Liver (tissue), 9 donors: ENCODE results near the gene PSMB2. TPM values are rescaled to one million over a fixed set of nuclear protein-coding genes. Genes with fewer than 3 reads are reported as not detected.
"Not testable (repeated sequence)": the region's sequence is repeated elsewhere in the genome, so short reads cannot be mapped to it uniquely, and the experiment has no call there.

Experiments
- DNase-seq: peaks from one replicate; pipeline ENCODE4 v3.0.0-alpha.2; 2017; ENCODE audit warnings: low spot score
- H3K27ac ChIP-seq, 2 donors: one replicate each; pipeline ENCODE4 v1.7.0; 2013; ENCODE audit warnings: inconsistent platforms in 2 of 2, low read length in 2 of 2, control low read depth in 1 of 2, low read depth in 1 of 2, mild to moderate bottlenecking in 1 of 2
- H3K27me3 ChIP-seq, 4 donors: one replicate each; pipeline versions ENCODE4 v1.6.1 to v1.7.0; 2013; ENCODE audit warnings: low read length in 3 of 4, inconsistent platforms in 1 of 4, mild to moderate bottlenecking in 1 of 4, moderate library complexity in 1 of 4; ENCODE audit not compliant: control insufficient read depth in 4 of 4, insufficient read depth in 4 of 4
- H3K36me3 ChIP-seq, 4 donors: one replicate each; pipeline versions ENCODE4 v1.6.1 to v1.7.0; 2013; ENCODE audit warnings: low read length in 3 of 4, mild to moderate bottlenecking in 3 of 4, low read depth in 1 of 4, moderate library complexity in 1 of 4; ENCODE audit not compliant: control insufficient read depth in 4 of 4, insufficient read depth in 3 of 4
- H3K4me1 ChIP-seq, 4 donors: one replicate each; pipeline versions ENCODE4 v1.6.1 to v1.7.0; 2013; ENCODE audit warnings: low read length in 3 of 4, mild to moderate bottlenecking in 3 of 4, moderate library complexity in 1 of 4; ENCODE audit not compliant: control insufficient read depth in 4 of 4, insufficient read depth in 4 of 4
- H3K4me3 ChIP-seq, 3 donors: one replicate each; pipeline versions ENCODE4 v1.6.1 to v1.7.0; 2013; ENCODE audit warnings: low read length in 3 of 3, control low read depth in 1 of 3, low read depth in 1 of 3, mild to moderate bottlenecking in 1 of 3
- H3K9ac ChIP-seq, 2 donors: one replicate each; pipeline ENCODE4 v1.7.0; 2013; ENCODE audit warnings: low read length in 2 of 2, mild to moderate bottlenecking in 2 of 2, moderate library complexity in 2 of 2, control low read depth in 1 of 2, low read depth in 1 of 2
- H3K9me3 ChIP-seq, 4 donors: one replicate each; pipeline versions ENCODE4 v1.6.1 to v1.7.0; 2013; ENCODE audit warnings: low read length in 3 of 4; ENCODE audit not compliant: control insufficient read depth in 4 of 4
- CTCF ChIP-seq: fragments of 150-350 bp; IDR thresholded peaks from 2 replicates; pipeline ENCODE4 v1.5.1; 2017; ENCODE audit warnings: improper control_type of control experiment, low read depth, low read length; ENCODE audit not compliant: missing input control
- EGR1 ChIP-seq, 2 donors: IDR thresholded peaks; 2 replicates each; pipeline ENCODE4 v1.6.1; 2016 to 2018; ENCODE audit warnings: antibody characterized with exemption in 2 of 2, low read depth in 2 of 2
- FOXA1 ChIP-seq: IDR thresholded peaks from 2 replicates; pipeline ENCODE4 v1.6.1; 2016; ENCODE audit warnings: antibody characterized with exemption
- FOXA2 ChIP-seq: IDR thresholded peaks from 2 replicates; pipeline ENCODE4 v1.6.1; 2016; ENCODE audit warnings: antibody characterized with exemption
- GABPA ChIP-seq, 2 donors: IDR thresholded peaks in 1 of 2; conservative IDR thresholded peaks in 1 of 2; 2 replicates each; pipeline ENCODE4 v1.6.1; 2016; ENCODE audit warnings: antibody characterized with exemption in 2 of 2, mild to moderate bottlenecking in 1 of 2, moderate library complexity in 1 of 2
- HNF4A ChIP-seq, 2 donors: conservative IDR thresholded peaks; 2 replicates each; pipeline ENCODE4 v1.6.1; 2016; ENCODE audit warnings: antibody characterized with exemption in 2 of 2, mild to moderate bottlenecking in 2 of 2
- HNF4G ChIP-seq: IDR thresholded peaks from 2 replicates; pipeline ENCODE4 v1.6.1; 2016; ENCODE audit warnings: antibody characterized with exemption
- JUND ChIP-seq, 2 donors: IDR thresholded peaks; 2 replicates each; pipeline ENCODE4 v1.6.1; 2016; ENCODE audit warnings: antibody characterized with exemption in 2 of 2
- NR2F2 ChIP-seq: IDR thresholded peaks from 2 replicates; pipeline ENCODE4 v1.6.1; 2016; ENCODE audit warnings: antibody characterized with exemption
- RAD21 ChIP-seq, 2 donors: IDR thresholded peaks; 2 replicates each; pipeline ENCODE4 v1.6.1; 2016; ENCODE audit warnings: antibody characterized with exemption in 2 of 2, mild to moderate bottlenecking in 2 of 2
- RXRA ChIP-seq, 2 donors: IDR thresholded peaks; 2 replicates each; pipeline ENCODE4 v1.6.1; 2017 to 2018; ENCODE audit warnings: antibody characterized with exemption in 2 of 2, mild to moderate bottlenecking in 1 of 2
- SP1 ChIP-seq: IDR thresholded peaks from 2 replicates; pipeline ENCODE4 v1.6.1; 2018; ENCODE audit warnings: antibody characterized with exemption, mild to moderate bottlenecking
- TAF1 ChIP-seq: conservative IDR thresholded peaks from 2 replicates; pipeline ENCODE4 v1.6.1; 2016; ENCODE audit warnings: antibody characterized with exemption, mild to moderate bottlenecking
- YY1 ChIP-seq: IDR thresholded peaks from 2 replicates; pipeline ENCODE4 v1.6.1; 2016; ENCODE audit warnings: antibody characterized with exemption, mild to moderate bottlenecking
- ZBTB33 ChIP-seq: IDR thresholded peaks from 2 replicates; pipeline ENCODE4 v1.6.1; 2016; ENCODE audit warnings: antibody characterized with exemption
- WGBS: extraction: QIAGEN DNeasy Blood & Tissue Kit; methylation state at CpG from one replicate; pipeline ENCODE4 v1.1.7; 2013; 5-methylcytosine and 5-hydroxymethylcytosine counted together
- polyA plus RNA-seq, 2 donors: library from polyadenylated mRNA; stranded (reverse) in 1 of 2; unstranded in 1 of 2; fragments of 200-250 nt in 1 of 2; fragments of >200 nt in 1 of 2; fragmentation: Nextera tagmentation in 1 of 2; extraction: Ambion mirVana in 1 of 2; gene quantifications; one replicate each; pipeline versions ENCODE4 v1.2.1 to v1.2.3, GENCODE V29; 2013 to 2015
- total RNA-seq, 2 donors: library from RNA; depleted of rRNA; stranded (reverse); fragments of >200 nt; gene quantifications; one replicate each; pipeline ENCODE4 v1.2.3, GENCODE V29; 2014
- TF ChIP-seq, protein P1 (sequence below): IDR thresholded peaks from 2 replicates; pipeline ENCODE4 v1.6.1; 2016; ENCODE audit warnings: antibody characterized with exemption
- TF ChIP-seq, protein P2 (sequence below): IDR thresholded peaks from 2 replicates; pipeline ENCODE4 v1.6.1; 2016; ENCODE audit warnings: antibody characterized with exemption, mild to moderate bottlenecking
- TF ChIP-seq, protein P3 (sequence below): IDR thresholded peaks from 2 replicates; pipeline ENCODE4 v1.6.1; 2016; ENCODE audit warnings: antibody characterized with exemption
- donor health status: healthy.
- donor health status: healthy.
- donor health status: healthy.
- donor health status: healthy.
- donor health status: healthy.

The PSMB2 gene
- total and polyA plus RNA-seq, 4 donors: 19.1 to 76.6 (median 40.8) TPM

DNA sequence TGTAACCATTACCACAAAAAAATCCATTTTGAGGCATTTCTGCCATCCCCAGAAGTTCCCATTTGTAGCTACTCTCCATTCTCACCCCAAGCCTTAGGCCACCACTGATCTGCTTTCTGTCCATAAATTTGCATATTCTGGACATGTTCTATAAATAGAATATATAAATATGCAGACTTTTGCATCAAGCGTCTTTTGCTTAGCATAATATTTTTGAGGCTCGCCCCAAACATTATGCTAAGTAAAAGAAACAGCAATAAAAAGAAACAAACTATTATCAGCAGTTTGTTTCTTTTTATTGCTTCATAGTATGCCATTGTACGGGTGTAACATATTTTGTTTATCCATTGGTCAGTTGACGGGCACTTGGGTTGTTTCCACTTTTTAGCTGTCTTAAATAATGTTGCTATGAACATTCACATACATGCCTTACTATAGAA is 60.4 kb downstream of the PSMB2 start:
- TF ChIP-seq GABPA (IDR thresholded peaks at IDR 0.05 in 1 of 2, conservative IDR thresholded peaks at IDR 0.05 in 1 of 2): no peak

GRCh38 chr1:35577071-35577998 is 64.0 kb downstream of the PSMB2 start:
- no peak overlapping the region for H3K27ac ChIP-seq
- H3K27me3 ChIP-seq: peaks cover 0 to 4% (median 1%) of the 10 kb centered on the region in 4 donors
- 6% methylated on average over 70 of the region's 70 CpGs for WGBS
- H3K36me3 ChIP-seq: no peaks in the 10 kb centered on the region
- no peak overlapping the region for H3K9ac ChIP-seq
- no peak for DNase-seq
- TF ChIP-seq, protein P1, sequence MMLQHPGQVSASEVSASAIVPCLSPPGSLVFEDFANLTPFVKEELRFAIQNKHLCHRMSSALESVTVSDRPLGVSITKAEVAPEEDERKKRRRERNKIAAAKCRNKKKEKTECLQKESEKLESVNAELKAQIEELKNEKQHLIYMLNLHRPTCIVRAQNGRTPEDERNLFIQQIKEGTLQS: no peak
- TF ChIP-seq RAD21 (IDR thresholded peaks at IDR 0.05) (no peak), EGR1 (IDR thresholded peaks at IDR 0.05; ENCODE audit: low read depth in 2 of 2) (no peak), JUND (IDR thresholded peaks at IDR 0.05) (no peak), HNF4A (conservative IDR thresholded peaks at IDR 0.05) (no peak), HNF4G (no peak), GABPA (IDR thresholded peaks at IDR 0.05 in 1 of 2, conservative IDR thresholded peaks at IDR 0.05 in 1 of 2) (no peak), ZBTB33 (no peak), YY1 (no peak), NR2F2 (no peak), SP1 (no peak), CTCF (no peak), FOXA2 (no peak), RXRA (IDR thresholded peaks at IDR 0.05) (no peak), TAF1 (no peak), FOXA1 (no peak)
- TF ChIP-seq, protein P2, sequence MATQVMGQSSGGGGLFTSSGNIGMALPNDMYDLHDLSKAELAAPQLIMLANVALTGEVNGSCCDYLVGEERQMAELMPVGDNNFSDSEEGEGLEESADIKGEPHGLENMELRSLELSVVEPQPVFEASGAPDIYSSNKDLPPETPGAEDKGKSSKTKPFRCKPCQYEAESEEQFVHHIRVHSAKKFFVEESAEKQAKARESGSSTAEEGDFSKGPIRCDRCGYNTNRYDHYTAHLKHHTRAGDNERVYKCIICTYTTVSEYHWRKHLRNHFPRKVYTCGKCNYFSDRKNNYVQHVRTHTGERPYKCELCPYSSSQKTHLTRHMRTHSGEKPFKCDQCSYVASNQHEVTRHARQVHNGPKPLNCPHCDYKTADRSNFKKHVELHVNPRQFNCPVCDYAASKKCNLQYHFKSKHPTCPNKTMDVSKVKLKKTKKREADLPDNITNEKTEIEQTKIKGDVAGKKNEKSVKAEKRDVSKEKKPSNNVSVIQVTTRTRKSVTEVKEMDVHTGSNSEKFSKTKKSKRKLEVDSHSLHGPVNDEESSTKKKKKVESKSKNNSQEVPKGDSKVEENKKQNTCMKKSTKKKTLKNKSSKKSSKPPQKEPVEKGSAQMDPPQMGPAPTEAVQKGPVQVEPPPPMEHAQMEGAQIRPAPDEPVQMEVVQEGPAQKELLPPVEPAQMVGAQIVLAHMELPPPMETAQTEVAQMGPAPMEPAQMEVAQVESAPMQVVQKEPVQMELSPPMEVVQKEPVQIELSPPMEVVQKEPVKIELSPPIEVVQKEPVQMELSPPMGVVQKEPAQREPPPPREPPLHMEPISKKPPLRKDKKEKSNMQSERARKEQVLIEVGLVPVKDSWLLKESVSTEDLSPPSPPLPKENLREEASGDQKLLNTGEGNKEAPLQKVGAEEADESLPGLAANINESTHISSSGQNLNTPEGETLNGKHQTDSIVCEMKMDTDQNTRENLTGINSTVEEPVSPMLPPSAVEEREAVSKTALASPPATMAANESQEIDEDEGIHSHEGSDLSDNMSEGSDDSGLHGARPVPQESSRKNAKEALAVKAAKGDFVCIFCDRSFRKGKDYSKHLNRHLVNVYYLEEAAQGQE: no peak
- TF ChIP-seq, protein P3, sequence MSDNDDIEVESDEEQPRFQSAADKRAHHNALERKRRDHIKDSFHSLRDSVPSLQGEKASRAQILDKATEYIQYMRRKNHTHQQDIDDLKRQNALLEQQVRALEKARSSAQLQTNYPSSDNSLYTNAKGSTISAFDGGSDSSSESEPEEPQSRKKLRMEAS: no peak
- H3K4me1 ChIP-seq: peaks cover 4 to 19% (median 14%) of the 10 kb centered on the region in 4 donors
- H3K4me3 ChIP-seq: peak overlapping the region; percentile 11 to 40 (median 34)
- H3K9me3 ChIP-seq: no peaks in the 10 kb centered on the region

More for the DNA sequence above, 60.4 kb downstream of the PSMB2 start:
- Histone ChIP-seq H3K4me1 (peaks cover 4 to 13% (median 11%) of the 10 kb centered on the region in 4 donors), H3K9me3 (no peaks in the 10 kb centered on the region), H3K27me3 (no peaks in the 10 kb centered on the region), H3K36me3 (no peaks in the 10 kb centered on the region), H3K4me3 (no peak overlapping the region), H3K9ac (no peak overlapping the region), H3K27ac (no peak overlapping the region)
- 74% methylated on average over 4 of the region's 4 CpGs for WGBS
- no peak for DNase-seq

- WGBS: 16% methylated on average over 37 of the region's 37 CpGs
- not testable (repeated sequence) for H3K27ac ChIP-seq, H3K27me3 ChIP-seq
Measured at GRCh38 chr1:35576766-35577070, 64.6 kb downstream of the PSMB2 start.

More at GRCh38 chr1:35576766-35577070, 64.6 kb downstream of the PSMB2 start:
- peaks cover 4 to 19% (median 14%) of the 10 kb centered on the region in 4 donors for H3K4me1 ChIP-seq
- not testable (repeated sequence) for H3K36me3 ChIP-seq, DNase-seq, H3K9me3 ChIP-seq, H3K9ac ChIP-seq
- peak overlapping the region in 1 of 3 donors; percentile 40 for H3K4me3 ChIP-seq
